Inflammatory macrophage treated with lipopolysaccharide for 4 hours (primary cell): ENCODE measurements around the gene SLC25A38.
"Not testable (repeated sequence)": the region's sequence is repeated elsewhere in the genome, so short reads cannot be mapped to it uniquely, and the experiment has no call there.

ENCODE experiments used
- DNase-seq: peaks from one replicate; pipeline ENCODE4 v3.0.0-alpha.2; 2020

The SLC25A38 gene

GRCh38 chr3:39408493-39409372 is 25.6 kb downstream of the SLC25A38 start:
- DNase-seq = no peak

- DNase-seq = no peak
These were observed 26.5 kb downstream of the SLC25A38 start for GRCh38 chr3:39409514-39410136.

GRCh38 chr3:39410893-39411292 is 27.7 kb downstream of the SLC25A38 start:
- DNase-seq = no peak

- DNase-seq = no peak
These were observed 29.6 kb downstream of the SLC25A38 start for GRCh38 chr3:39412668-39413260.

- DNase-seq = no peak
These were observed 30.7 kb downstream of the SLC25A38 start for GRCh38 chr3:39413691-39414420.

- DNase-seq = no peak
These were observed 31.3 kb downstream of the SLC25A38 start for GRCh38 chr3:39414421-39414907.

GRCh38 chr3:39415302-39415701 is 32.1 kb downstream of the SLC25A38 start:
- not testable (repeated sequence) for DNase-seq

GRCh38 chr3:39415983-39416382 is 32.8 kb downstream of the SLC25A38 start:
- DNase-seq = no peak

- not testable (repeated sequence) for DNase-seq
These were observed 33.8 kb downstream of the SLC25A38 start for GRCh38 chr3:39416998-39417397.

GRCh38 chr3:39418556-39419225 is 35.5 kb downstream of the SLC25A38 start:
- DNase-seq = not testable (repeated sequence)

- DNase-seq = no peak
These were observed 36.7 kb downstream of the SLC25A38 start for GRCh38 chr3:39419742-39420315.

- DNase-seq = no peak
These were observed 37.4 kb downstream of the SLC25A38 start for GRCh38 chr3:39420543-39420942.

- no peak for DNase-seq
These were observed 40.3 kb downstream of the SLC25A38 start for GRCh38 chr3:39423436-39423970.

GRCh38 chr3:39426312-39426711 is 43.1 kb downstream of the SLC25A38 start:
- peak; percentile 3 for DNase-seq

GRCh38 chr3:39427506-39427905 is 44.3 kb downstream of the SLC25A38 start:
- DNase-seq = no peak

- DNase-seq = no peak
These were observed 45.6 kb downstream of the SLC25A38 start for GRCh38 chr3:39428745-39429201.

GRCh38 chr3:39429466-39429865 is 46.3 kb downstream of the SLC25A38 start:
- DNase-seq = no peak

GRCh38 chr3:39432342-39432741 is 49.2 kb downstream of the SLC25A38 start:
- DNase-seq = no peak

- DNase-seq = no peak
These were observed 50.5 kb downstream of the SLC25A38 start for GRCh38 chr3:39433642-39434041.

- no peak for DNase-seq
These were observed 51.4 kb downstream of the SLC25A38 start for GRCh38 chr3:39434574-39434973.

- no peak for DNase-seq
These were observed 52.0 kb downstream of the SLC25A38 start for GRCh38 chr3:39435006-39435748.
